Measurements from ENCODE around the gene CDC42BPG. TPM values are rescaled to one million over a fixed set of nuclear protein-coding genes. Genes with fewer than 3 reads are reported as not detected.

Gene CDC42BPG
- total RNA-seq, 1 donor from 2014 or later, result 13.0 TPM

DNA sequence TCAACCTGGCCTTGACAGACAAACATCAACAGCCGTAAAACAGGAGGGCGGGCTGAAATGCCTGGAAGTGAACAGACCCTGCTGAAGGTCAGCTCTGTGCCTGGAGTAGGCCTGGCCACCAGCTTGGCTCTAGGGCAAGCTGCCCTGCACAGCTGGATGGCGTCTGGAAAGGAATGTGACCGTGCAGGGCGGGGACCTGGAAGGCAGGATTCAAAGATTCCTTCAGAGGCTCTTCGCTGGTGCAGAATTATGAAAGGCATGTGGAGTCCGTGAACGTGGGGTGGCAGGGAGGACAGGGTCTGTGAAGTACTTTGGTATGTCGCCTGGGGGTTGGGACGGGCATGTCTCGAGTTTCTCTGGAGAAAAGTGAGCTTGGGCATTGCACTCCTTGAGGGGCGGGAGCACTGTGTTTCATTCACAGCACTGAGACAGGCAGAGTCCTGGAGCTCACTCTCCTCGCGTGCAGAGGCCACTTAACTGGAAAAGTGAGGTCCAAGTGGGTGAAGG is 32.4 kb upstream of the CDC42BPG start:
- no peaks in the 10 kb centered on the region for H3K27me3 ChIP-seq
- peak overlapping the region; percentile 83 to 86 for H3K4me3 ChIP-seq
- TF ChIP-seq POLR2A (IDR thresholded peaks at IDR 0.05) (no peak), POLR2AphosphoS5 (IDR thresholded peaks at IDR 0.05; ENCODE audit: insufficient read depth in 1 of 2, low read depth in 1 of 2) (no peak)
- TF ChIP-seq, protein P1, sequence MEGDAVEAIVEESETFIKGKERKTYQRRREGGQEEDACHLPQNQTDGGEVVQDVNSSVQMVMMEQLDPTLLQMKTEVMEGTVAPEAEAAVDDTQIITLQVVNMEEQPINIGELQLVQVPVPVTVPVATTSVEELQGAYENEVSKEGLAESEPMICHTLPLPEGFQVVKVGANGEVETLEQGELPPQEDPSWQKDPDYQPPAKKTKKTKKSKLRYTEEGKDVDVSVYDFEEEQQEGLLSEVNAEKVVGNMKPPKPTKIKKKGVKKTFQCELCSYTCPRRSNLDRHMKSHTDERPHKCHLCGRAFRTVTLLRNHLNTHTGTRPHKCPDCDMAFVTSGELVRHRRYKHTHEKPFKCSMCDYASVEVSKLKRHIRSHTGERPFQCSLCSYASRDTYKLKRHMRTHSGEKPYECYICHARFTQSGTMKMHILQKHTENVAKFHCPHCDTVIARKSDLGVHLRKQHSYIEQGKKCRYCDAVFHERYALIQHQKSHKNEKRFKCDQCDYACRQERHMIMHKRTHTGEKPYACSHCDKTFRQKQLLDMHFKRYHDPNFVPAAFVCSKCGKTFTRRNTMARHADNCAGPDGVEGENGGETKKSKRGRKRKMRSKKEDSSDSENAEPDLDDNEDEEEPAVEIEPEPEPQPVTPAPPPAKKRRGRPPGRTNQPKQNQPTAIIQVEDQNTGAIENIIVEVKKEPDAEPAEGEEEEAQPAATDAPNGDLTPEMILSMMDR (IDR thresholded peaks at IDR 0.05), result no peak
- H3K27ac ChIP-seq, result peak overlapping the region; percentile 84
- intact Hi-C loops (cut with DNase I), result no loop called here
- H3K9me3 ChIP-seq, result no peaks in the 10 kb centered on the region
- no peak for DNase-seq (ENCODE audit: extremely low spot score in 2 of 2)
- peaks cover 73% of the 10 kb centered on the region for H3K4me1 ChIP-seq
- H3K36me3 ChIP-seq, result peaks cover 0 to 17% of the 10 kb centered on the region in 2 donors

DNA sequence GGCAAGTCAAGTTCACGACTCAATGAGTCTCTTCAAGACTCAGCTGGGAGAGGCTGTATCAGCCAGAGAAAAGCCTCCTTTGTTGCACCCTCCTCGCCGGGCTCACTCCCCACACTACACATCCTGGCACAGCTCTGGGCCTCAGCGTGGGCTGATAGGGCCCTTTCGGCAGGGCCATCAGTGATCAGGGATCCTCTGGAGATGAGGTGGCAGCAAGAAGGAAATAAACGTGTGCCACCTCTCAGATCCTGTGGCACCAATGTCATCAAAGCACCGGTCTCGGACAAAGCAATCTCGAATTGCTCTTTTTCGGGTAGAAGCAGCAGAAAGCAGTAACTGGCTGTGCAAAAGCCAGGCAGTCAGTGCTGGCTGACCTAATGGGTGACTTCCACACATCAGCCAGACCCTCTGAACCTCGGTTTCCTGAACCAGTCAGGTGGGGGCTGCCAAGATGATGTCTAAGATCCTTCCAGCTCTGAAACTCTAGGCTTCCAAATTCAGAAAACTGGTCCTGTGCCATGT is 31.8 kb upstream of the CDC42BPG start:
- no peak for DNase-seq (ENCODE audit: extremely low spot score in 2 of 2)

DNA sequence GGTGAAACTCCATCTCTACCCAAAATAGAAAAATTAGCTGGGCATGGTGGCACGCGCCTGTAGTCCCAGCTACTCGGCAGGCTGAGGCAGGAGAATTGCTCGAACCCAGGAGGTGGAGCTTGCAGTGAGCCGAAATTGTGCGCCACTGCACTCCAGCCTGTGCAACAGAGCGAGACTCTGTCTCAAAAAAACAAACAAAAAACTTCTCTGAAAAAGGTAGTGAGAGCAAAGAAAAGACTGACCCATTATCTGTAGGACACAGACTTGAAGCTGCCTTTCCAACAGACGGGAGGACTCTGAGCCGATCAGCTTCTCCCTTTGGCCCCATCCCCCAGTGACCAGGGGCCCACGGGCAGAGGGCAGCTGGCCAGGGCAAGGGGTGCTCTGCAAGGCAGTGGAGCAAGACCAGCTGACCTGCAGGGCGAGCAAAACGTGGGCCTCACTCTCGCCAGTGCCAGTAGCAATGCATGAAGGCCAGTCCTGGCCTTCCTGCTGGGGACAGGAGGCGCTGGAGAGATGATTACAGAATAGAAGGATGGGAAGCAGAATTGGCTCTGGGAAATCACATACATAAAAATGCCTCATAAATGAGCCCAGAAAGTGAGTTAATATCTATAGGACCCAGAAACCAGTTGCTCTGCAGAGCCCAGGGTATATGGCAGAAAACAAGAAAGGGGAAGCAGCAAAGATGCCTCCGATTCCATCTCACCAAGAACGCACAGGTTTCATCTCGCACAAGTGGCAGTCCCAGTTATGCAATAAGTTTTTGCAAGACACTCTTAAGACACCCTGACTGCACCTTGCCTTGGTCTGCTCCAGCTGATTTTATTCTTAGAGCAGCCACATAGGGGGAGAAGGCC is 31.1 kb upstream of the CDC42BPG start:
- H3K4me1 ChIP-seq, result peaks cover 78% of the 10 kb centered on the region
- peak overlapping the region; percentile 84 for H3K27ac ChIP-seq
- TF ChIP-seq POLR2A (IDR thresholded peaks at IDR 0.05), result no peak
- DNase-seq (ENCODE audit: extremely low spot score in 2 of 2), result no peak
- H3K9me3 ChIP-seq, result no peaks in the 10 kb centered on the region
- intact Hi-C loops (cut with DNase I), result no loop called here
- H3K36me3 ChIP-seq, result peaks cover 0 to 17% of the 10 kb centered on the region in 2 donors
- H3K27me3 ChIP-seq, result no peaks in the 10 kb centered on the region
- peak overlapping the region; percentile 83 to 86 for H3K4me3 ChIP-seq

More for the DNA sequence above, 31.8 kb upstream of the CDC42BPG start:
- H3K4me1 ChIP-seq, result peaks cover 76% of the 10 kb centered on the region
- H3K9me3 ChIP-seq, result no peaks in the 10 kb centered on the region
- H3K27ac ChIP-seq, result peak overlapping the region; percentile 84
- TF ChIP-seq POLR2A (IDR thresholded peaks at IDR 0.05) (no peak), POLR2AphosphoS5 (IDR thresholded peaks at IDR 0.05; ENCODE audit: insufficient read depth in 1 of 2, low read depth in 1 of 2) (no peak)
- TF ChIP-seq, protein P1 (IDR thresholded peaks at IDR 0.05), result no peak
- intact Hi-C loops (cut with DNase I), result no loop called here
- no peaks in the 10 kb centered on the region for H3K27me3 ChIP-seq
- H3K4me3 ChIP-seq, result peak overlapping the region; percentile 83 to 86
- H3K36me3 ChIP-seq, result peaks cover 0 to 17% of the 10 kb centered on the region in 2 donors

DNA sequence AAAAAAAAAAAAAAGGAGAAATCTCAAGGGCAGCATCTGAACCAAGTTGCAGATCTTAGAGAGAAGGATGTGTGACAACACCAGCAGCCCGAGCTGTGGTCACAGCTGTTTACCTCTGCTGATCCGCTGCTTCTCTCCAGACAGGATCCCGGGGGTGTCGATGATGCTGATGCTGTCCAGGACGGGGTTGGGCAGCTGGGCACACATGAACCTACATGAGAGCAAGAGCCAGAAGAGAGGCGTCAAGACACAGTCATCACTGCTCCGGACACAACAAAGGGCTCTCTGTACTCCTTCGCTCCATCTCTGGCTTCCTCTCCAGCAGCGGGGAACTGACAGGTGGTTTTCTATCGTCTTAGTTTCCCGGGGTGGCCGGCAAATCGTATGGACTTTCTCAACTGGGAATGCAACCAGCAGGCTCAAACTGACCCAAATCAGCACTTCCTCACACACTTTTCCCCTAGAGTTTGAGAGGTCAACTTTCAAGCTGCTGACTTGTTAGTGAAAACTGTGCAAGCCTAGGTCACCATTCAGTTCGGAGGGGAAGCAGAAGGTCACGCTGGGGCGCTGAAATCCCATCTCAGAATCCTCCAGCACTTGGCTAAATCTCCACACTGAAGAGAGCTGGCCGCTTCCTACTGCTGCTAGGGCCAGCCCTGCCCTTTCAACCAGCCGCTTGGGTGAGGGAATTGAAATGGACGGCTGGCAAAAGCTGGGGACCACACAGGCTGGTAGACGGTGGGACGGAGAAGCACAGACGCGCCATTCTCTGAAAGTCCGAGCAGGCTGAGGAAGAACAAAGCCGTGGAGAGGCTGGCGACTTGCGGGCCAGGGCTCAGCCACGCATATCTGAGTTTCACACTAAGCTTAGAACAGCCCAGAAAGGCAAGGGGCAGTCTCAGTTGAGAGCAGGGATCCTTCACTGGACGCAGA is 30.1 kb upstream of the CDC42BPG start:
- Histone ChIP-seq H3K4me3 (no peak overlapping the region), H3K9me3 (no peaks in the 10 kb centered on the region), H3K27ac (peak overlapping the region; percentile 12), H3K4me1 (peaks cover 84% of the 10 kb centered on the region), H3K27me3 (no peaks in the 10 kb centered on the region), H3K36me3 (peaks cover 0 to 17% of the 10 kb centered on the region in 2 donors)
- DNase-seq (ENCODE audit: extremely low spot score in 2 of 2), result no peak
- intact Hi-C loops (cut with DNase I), result no loop called here
- TF ChIP-seq, protein P1 (IDR thresholded peaks at IDR 0.05), result no peak
- TF ChIP-seq POLR2A (IDR thresholded peaks at IDR 0.05) (no peak), POLR2AphosphoS5 (IDR thresholded peaks at IDR 0.05; ENCODE audit: insufficient read depth in 1 of 2, low read depth in 1 of 2) (no peak)
